GM12801 (cell line): ENCODE data around the gene AKR1C2.

Experiments used
- CTCF ChIP-seq: IDR thresholded peaks from one replicate; pipeline ENCODE4 v1.5.1; 2011; ENCODE audit warnings: control low read depth; ENCODE audit not compliant: insufficient read length; ENCODE audit errors: extremely low read depth

The AKR1C2 gene

DNA sequence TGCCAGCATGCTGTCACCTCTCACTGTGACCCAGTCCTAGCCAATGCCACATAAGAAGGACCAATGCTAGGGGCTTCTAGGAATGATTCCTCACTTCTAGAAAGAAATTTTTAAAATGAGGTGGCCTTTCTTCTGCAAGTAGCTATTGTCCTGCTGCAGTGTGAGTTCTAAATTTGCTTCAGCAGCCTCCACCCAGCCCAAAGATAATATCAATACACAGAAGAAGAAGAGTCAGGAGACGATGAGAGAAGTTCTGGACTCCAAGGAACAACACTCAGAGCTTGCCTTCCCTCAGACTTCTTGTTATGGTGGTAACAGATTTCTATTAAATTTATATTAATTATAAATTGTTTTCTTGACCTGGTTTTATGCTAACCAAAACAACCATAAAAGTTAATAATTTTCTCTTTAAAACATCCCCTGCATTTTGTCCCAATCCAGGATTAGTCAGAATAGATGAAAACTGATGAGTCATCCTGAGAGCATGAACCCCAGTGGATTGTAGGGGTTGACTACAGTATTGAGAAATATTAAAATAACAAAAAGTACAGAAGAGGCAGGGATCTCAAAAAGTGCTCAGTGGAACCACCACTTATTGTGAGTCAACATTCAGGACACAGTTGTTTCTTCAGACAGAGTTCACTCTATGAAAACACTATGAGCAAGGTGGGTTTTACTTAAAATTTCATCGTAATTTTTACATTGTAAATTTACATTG, 29.6 kb upstream of the AKR1C2 start:
- no peak for TF ChIP-seq CTCF

- TF ChIP-seq CTCF = no peak
These were observed 27.3 kb upstream of the AKR1C2 start for GRCh38 chr10:5030989-5031388.

DNA sequence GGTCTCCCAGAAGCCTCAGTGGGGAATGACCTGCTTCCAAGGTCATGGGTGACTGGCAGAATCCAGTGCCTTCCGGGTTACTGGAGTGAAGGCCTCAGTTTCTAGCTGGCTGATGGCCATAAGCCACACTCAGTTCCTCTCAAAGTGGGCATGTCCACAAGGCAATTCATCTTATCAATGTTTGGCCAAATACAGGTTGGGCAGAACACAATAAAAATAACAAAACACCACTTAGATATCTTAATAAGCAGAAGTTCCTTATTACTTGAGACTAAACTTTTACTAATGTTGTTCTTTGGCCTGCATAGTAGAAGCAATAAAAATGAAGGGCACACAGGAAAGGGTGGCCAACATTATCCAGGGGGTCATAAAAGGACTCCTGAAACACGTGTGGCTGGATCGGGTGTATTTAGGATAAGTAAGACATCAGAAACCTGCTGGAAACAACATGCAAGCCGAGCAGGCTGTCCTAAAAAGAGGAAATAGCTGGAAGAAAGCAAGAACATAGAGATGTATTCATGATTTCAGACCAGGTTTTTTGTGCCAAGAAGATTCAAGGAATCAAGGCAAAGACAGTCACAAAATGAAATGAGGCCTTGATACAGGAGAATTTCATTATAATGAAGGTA, 19.6 kb upstream of the AKR1C2 start:
- no peak for TF ChIP-seq CTCF

DNA sequence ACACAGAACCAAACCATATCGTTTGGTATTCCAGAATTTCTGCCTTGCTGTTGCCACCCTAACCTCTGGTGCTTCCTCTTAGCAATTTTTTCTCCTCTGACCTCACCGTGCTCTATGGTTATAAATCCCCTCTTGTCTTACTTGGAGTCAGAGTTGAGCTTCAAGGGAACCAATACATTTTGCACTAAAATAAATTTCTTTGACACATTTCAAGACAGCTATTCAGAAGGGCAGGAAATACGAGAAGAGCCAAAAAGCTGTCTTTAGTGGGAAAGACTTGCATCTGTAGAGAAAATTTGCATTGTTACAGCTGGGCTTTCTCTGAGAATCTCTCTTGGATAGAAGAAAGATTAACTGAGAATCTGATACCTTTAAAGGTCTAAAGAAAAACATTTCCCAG, 14.5 kb upstream of the AKR1C2 start:
- no peak for TF ChIP-seq CTCF

DNA sequence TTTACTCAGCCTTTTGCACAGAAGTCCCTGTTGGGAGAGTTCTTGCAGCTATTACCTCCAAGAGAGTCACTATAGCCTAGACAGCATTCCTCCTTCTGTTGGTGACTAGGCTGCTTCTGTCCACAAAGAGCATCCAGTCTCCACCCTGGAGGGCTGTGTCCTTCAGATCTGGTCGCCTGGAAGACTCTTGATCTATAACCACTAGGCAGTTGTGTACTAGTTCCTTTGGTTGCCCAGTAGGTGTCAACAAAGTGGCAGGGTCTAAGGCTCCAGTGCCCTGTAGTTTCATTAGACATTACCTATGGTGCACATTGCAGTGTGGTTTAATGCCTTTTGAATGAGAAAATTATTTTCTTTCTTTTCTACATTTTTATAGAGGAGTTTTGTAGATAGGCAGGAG, 11.3 kb upstream of the AKR1C2 start:
- TF ChIP-seq CTCF = no peak

- no peak for TF ChIP-seq CTCF
These were observed 9.7 kb upstream of the AKR1C2 start for GRCh38 chr10:5013385-5013784.

- TF ChIP-seq CTCF = no peak
These were observed 8.9 kb upstream of the AKR1C2 start for GRCh38 chr10:5012595-5012994.
